ENCODE measurements around the gene MUC4.
"Not testable (repeated sequence)": the region's sequence is repeated elsewhere in the genome, so short reads cannot be mapped to it uniquely, and the experiment has no call there.

The MUC4 gene

DNA sequence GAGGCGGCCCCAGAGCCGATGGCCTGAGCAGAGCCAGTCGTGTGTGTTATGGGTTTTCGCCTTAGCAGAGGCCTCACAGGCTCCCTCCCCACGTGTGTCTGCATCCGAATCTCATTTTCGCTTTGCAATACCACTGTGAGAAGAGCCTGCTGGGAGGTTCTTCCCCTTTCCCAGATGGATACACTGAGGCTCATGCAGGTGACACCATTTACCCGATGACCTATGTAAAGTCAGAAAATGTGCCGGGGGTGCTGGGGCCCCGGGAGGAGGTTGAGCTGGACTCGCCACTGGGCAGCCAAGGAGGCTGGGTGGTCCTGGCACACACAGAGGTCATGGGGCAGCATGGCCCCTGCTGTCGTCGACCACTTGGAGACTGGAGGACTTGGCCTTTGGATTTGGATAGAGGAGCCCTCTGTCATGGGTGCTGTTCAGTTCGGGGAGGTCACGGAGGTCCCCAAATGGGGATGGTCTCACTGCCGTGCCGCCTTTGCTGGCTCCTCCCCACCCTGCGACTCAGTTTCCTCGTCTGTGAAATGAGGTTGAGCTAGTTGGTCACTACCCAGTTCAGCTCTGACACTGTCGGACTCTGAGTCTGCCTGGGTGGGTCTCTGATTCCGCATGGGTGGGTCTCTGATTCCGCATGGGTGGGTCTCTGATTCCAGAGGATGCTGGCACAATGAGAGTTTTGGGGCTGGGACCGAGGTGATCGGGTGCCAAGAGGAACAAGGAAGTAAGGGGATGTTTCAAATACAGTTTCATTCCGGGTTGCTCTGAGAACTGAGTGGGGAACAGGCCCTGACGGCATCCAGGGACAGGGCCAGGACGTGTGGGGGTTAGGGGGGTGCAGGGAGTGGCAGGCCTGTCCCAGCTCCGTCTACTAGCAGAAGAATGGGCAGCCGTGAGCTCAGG lies 23.2 kb upstream of the MUC4 start:
- DNase-seq: no peak

DNA sequence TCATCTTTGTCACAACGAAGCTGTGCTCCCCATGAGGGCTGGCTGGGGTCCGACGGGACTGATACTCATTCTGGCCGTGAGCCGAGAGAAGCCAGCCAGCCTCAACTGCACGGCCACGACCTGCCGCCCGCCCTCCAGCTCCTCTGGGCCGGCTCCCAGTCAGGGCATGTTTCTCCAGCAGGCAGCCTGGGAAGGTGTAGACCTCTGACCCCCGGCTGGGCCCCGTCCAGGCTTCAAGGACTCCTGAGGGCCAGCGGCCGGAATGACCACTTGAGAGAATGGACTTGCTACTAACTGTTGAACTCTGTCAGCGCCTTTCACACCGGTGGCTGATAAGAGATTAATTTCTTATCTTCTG lies 18.1 kb upstream of the MUC4 start:
- no peak for DNase-seq

GRCh38 chr3:195828762-195829161 lies 17.0 kb upstream of the MUC4 start:
- DNase-seq: no peak

DNA sequence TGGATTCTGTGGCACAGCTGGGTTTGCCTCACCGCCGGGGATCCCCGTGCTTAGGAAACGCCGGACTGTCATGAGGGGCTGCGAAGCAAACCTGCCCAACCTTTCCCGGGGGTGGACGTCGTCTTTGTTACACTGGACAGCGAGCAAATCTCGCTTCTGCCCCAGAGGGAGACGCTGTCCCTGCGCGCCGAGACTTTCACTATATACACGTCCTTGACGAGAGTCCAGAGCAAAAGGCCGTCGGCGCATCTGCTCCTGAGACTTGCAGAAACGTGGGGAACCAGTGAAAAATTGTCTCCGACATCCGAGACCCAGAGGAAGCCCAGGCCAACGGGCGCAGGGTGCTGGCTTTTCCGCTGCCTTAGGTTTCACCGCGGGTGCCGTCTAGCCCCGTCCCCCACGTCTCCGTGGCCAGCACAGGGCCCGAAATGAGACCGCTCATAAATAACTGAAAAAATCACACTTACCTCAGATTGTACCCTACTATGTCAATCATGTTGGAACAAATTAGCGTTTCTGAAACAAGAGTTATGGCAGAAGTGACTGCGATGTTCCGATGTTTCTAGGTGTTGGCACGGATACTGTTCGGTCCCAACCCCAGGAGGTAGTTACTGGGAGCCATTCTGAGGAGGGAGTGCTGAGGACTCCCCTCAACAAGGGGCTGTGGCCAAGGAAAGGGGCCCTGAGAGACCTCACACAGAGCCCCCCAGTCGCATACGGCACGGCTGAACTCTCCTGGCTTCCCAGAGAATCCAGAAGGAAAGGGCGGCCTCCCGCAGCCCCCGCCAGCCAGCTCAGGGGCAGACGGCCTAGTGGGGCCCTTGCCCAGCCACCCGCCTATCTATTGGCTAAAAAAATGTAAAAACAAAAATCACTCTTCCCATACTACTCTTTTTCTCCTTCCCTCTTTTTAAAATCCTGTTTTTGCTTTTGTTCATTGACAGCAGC lies 14.4 kb upstream of the MUC4 start:
- DNase-seq: no peak

DNA sequence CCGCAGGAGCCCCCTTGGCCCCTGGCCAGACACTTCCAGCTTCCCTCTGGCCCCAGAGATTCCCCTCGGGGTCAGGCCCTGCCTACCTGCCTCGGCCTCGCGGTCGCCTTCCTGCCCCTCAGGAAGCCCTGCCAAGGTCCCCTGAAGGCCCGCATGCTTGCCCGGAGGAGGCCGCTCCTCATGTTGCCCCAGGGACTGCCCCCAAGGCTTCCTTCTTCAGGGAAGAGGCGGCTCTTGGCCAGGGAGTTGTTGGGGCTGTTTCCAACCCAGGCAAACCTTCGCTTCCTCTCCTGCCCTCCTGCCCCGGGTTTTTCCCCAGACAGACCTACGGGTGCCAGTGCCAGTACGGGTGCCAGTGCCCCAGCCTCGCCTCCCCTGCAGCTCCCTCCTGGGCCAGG lies 13.5 kb upstream of the MUC4 start:
- no peak for DNase-seq

GRCh38 chr3:195824425-195825190 lies 12.9 kb upstream of the MUC4 start:
- not testable (repeated sequence) for DNase-seq

DNA sequence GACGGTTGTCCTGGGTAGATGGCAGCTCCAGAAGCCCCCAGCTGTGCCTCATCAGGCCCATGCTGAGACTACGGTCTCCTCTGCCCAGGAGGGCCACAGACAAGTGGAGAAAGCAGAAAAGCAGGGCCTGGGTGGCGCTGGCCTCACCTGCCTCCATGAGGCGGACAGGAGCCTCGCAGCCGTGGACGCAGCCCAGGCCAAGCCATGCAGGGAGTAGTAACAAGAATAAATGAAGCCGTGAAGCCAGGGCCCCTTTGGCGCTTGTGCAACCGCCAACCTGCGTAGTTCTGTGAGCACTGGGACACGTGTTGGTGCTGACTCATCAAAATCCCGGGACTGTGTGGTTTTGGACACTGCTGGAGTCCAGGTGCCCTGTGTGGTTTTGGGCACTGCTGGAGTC lies 12.3 kb upstream of the MUC4 start:
- no peak for DNase-seq

- DNase-seq: no peak
Observed at GRCh38 chr3:195823280-195823679, 11.6 kb upstream of the MUC4 start.

GRCh38 chr3:195822131-195822696 lies 10.5 kb upstream of the MUC4 start:
- DNase-seq: no peak

DNA sequence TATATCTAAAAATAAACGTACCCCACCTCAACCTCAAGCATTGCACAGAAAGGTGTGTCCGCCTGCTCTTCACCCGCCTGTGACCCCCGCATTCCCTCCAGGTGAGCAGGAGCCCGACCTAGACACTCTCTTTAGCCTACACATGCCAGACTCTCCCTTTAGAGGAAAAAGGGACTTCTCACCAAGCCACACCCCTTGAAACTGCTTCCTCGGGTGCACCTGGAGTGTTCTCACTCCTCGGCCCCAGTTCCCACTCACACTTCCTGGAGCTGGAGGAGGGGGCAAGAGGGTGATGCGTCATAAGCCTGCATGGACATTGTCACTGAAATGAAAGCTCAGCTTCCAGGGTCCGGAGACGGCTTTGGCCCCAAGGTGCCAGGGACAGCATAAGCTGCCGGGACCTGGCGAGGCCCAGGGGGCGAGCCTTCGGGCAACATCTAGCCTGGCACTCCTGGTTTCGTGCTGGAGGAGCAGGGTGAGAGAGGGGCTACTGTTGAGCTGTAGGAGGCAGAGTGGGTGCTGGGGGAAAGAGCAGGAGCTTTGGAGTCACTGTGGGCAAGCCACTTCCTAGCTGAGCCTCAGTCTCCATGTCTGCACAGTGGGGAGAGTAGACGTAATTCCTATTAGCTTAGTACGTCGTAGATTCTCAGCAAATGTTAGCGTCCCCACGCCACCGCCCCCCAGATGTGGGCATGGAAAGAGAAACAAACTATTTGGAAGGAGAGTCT lies 9.8 kb upstream of the MUC4 start:
- DNase-seq: no peak

- DNase-seq: no peak
Observed at GRCh38 chr3:195820901-195821300, 9.2 kb upstream of the MUC4 start.

DNA sequence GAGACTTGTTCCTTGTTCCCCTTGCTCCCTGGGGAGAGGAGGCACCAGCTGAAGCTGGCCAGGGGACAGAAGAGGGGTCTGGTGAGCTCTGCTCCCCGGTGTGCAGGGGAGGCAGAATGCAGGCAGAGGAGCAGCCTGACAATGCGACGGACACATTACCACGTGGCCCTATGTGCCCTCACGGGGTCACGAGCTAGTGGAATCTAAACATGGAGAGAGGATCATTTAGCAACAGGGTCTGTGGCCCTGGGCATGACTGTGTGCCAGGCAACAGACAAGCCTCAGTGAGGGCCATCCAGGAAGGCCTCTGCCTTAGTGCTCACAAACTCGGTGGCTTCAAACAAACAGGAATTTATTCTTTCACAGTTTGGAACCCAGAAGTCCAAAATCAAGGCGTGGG lies 8.5 kb upstream of the MUC4 start:
- DNase-seq: no peak

GRCh38 chr3:195818301-195818700 lies 6.6 kb upstream of the MUC4 start:
- DNase-seq: no peak

DNA sequence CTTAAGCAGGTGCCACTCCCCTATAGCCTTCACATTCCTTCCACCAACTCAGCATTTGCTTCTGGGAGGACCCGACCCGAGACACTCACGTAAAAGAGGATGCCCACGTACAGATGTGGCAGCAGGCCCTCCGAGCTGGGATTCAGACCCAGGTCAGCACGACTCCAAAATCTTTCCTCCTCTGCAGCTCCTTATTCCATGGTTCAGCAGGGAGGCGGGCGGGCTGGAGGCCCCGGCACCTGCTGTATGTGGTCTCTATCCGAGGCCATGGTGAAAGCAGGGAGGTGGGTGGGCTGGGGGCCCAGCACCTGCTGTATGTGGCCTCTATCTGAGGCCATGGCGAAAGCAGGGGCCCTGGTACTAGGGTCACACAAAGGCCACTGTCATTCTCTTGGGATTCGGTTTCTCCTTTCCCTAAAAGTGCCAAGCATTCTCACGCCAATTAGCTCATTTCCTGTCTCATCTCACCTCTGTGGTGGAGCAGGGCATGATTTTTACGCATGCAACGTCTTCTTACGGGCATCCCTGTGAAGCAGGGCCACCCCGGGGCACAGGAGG lies 5.9 kb upstream of the MUC4 start:
- DNase-seq: no peak

- DNase-seq: not testable (repeated sequence)
Observed at GRCh38 chr3:195816276-195816913, 4.7 kb upstream of the MUC4 start.

GRCh38 chr3:195815169-195815771 lies 3.5 kb upstream of the MUC4 start:
- no peak for DNase-seq

GRCh38 chr3:195813916-195814640 lies 2.3 kb upstream of the MUC4 start:
- DNase-seq: no peak

- DNase-seq: no peak
Observed at GRCh38 chr3:195812366-195812765, 637 bp upstream of the MUC4 start.

GRCh38 chr3:195810455-195810845 lies 1.3 kb downstream of the MUC4 start:
- no peak for DNase-seq

Measured in HCEC 1CT (cell line).